Endothelial cell (in vitro differentiated cells): Measurements from ENCODE around the gene C2. TPM values are rescaled to one million over a fixed set of nuclear protein-coding genes. Genes with fewer than 3 reads are reported as not detected.
A peak's percentile ranks its signal among the peaks of the same experiment; 100 is the strongest.

Experiments
- DNase-seq: peaks from one replicate; pipeline ENCODE4 v3.0.0; 2021; ENCODE audit warnings: low spot score
- H3K27ac Mint-ChIP-seq: one replicate; pipeline ENCODE4 v1.8.0; 2021; ENCODE audit warnings: mixed read lengths, inconsistent platforms; ENCODE audit not compliant: unreplicated experiment
- H3K27me3 Mint-ChIP-seq: one replicate; pipeline ENCODE4 v1.8.0; 2021; ENCODE audit warnings: mild to moderate bottlenecking, moderate library complexity, mixed read lengths, inconsistent platforms; ENCODE audit not compliant: unreplicated experiment
- H3K36me3 Mint-ChIP-seq: one replicate; pipeline ENCODE4 v1.8.0; 2021; ENCODE audit warnings: mild to moderate bottlenecking, low read depth, mixed read lengths, inconsistent platforms; ENCODE audit not compliant: unreplicated experiment
- H3K4me1 Mint-ChIP-seq: one replicate; pipeline ENCODE4 v1.8.0; 2021; ENCODE audit warnings: mild to moderate bottlenecking, mixed read lengths, inconsistent platforms; ENCODE audit not compliant: unreplicated experiment
- H3K4me3 Mint-ChIP-seq: one replicate; pipeline ENCODE4 v1.8.0; 2021; ENCODE audit warnings: mild to moderate bottlenecking, mixed read lengths, inconsistent platforms; ENCODE audit not compliant: unreplicated experiment
- H3K9me3 Mint-ChIP-seq: one replicate; pipeline ENCODE4 v1.8.0; 2021; ENCODE audit warnings: mixed read lengths, inconsistent platforms; ENCODE audit not compliant: unreplicated experiment
- CTCF ChIP-seq: fragments of 200-600 bp; sonication (generic); IDR thresholded peaks from one replicate; pipeline ENCODE4 v1.5.0; 2021; ENCODE audit warnings: antibody characterized with exemption; ENCODE audit not compliant: unreplicated experiment
- total RNA-seq: library from RNA; stranded (reverse); fragmentation: NEBNext Ultra II Directional; extraction: Animal tissue kit (Norgen Biotek cat#: 25700); gene quantifications from one replicate; pipeline ENCODE4 v1.2.1, GENCODE V29; 2021; ENCODE audit not compliant: unreplicated experiment

The C2 gene
- total RNA-seq, 1 donor from 2014 or later: 0.82 TPM

GRCh38 chr6:31880616-31881015, 46.9 kb upstream of the C2 start:
- TF ChIP-seq CTCF: no peak
- Mint-ChIP-seq H3K27me3 (peaks cover 6% of the 10 kb centered on the region), H3K27ac (no peak overlapping the region), H3K9me3 (no peaks in the 10 kb centered on the region), H3K36me3 (peaks cover 8% of the 10 kb centered on the region), H3K4me1 (no peaks in the 10 kb centered on the region), H3K4me3 (no peak overlapping the region)
- DNase-seq: no peak

- Mint-ChIP-seq H3K4me1 (no peaks in the 10 kb centered on the region), H3K27me3 (peaks cover 13% of the 10 kb centered on the region), H3K27ac (no peak overlapping the region), H3K4me3 (peak overlapping the region; percentile 9), H3K9me3 (no peaks in the 10 kb centered on the region), H3K36me3 (peaks cover 11% of the 10 kb centered on the region)
- DNase-seq: no peak
- no peak for TF ChIP-seq CTCF
These were observed 46.2 kb upstream of the C2 start for GRCh38 chr6:31881136-31881859.

GRCh38 chr6:31882344-31882743, 45.2 kb upstream of the C2 start:
- Mint-ChIP-seq H3K27me3 (peaks cover 13% of the 10 kb centered on the region), H3K4me3 (no peak overlapping the region), H3K9me3 (no peaks in the 10 kb centered on the region), H3K27ac (no peak overlapping the region), H3K4me1 (no peaks in the 10 kb centered on the region), H3K36me3 (peaks cover 13% of the 10 kb centered on the region)
- TF ChIP-seq CTCF: no peak
- DNase-seq: no peak

DNA sequence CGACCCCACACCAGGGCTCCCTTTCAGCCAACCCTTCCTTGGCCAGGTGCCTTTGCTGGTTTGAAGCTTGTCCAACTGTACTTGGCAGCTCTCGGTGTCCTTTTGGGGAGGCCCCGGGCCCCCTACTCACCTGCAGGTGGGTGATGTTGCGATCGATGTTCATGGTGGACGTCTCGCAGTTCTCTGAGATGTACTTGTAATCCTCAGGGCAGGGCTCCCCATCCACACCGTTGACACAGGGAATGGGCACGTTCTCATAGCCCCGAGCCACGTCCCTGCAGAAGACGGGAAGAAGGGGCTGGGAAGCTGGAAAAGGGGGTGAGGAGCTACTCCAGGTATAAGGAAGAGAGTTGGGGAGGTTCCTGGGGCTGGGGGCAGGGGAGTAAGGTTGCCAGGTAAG, 43.8 kb upstream of the C2 start:
- H3K36me3 Mint-ChIP-seq: peaks cover 13% of the 10 kb centered on the region
- no peak overlapping the region for H3K4me3 Mint-ChIP-seq
- H3K4me1 Mint-ChIP-seq: no peaks in the 10 kb centered on the region
- TF ChIP-seq CTCF: no peak
- no peak for DNase-seq
- H3K27me3 Mint-ChIP-seq: peaks cover 13% of the 10 kb centered on the region
- H3K27ac Mint-ChIP-seq: no peak overlapping the region
- H3K9me3 Mint-ChIP-seq: no peaks in the 10 kb centered on the region

GRCh38 chr6:31884528-31885035, 42.9 kb upstream of the C2 start:
- Mint-ChIP-seq H3K27ac (no peak overlapping the region), H3K27me3 (peaks cover 10% of the 10 kb centered on the region), H3K36me3 (peaks cover 16% of the 10 kb centered on the region), H3K4me1 (peaks cover 3% of the 10 kb centered on the region), H3K4me3 (no peak overlapping the region), H3K9me3 (no peaks in the 10 kb centered on the region)
- no peak for TF ChIP-seq CTCF
- no peak for DNase-seq
